Osteocyte (in vitro differentiated cells): ENCODE results near the gene IL10RB. TPM values are rescaled to one million over a fixed set of nuclear protein-coding genes. Genes with fewer than 3 reads are reported as not detected.
A peak's percentile ranks its signal among the peaks of the same experiment; 100 is the strongest.

ENCODE experiments used
- DNase-seq: peaks from one replicate; pipeline ENCODE4 v3.0.0; 2021; ENCODE audit warnings: mixed read lengths; ENCODE audit not compliant: unreplicated experiment; ENCODE audit errors: extremely low spot score
- H3K27ac Mint-ChIP-seq: one replicate; pipeline ENCODE4 v1.8.0; 2021; ENCODE audit warnings: mild to moderate bottlenecking, mixed read lengths; ENCODE audit not compliant: unreplicated experiment
- H3K27me3 Mint-ChIP-seq: one replicate; pipeline ENCODE4 v1.8.0; 2021; ENCODE audit warnings: mixed read lengths; ENCODE audit not compliant: unreplicated experiment
- H3K36me3 Mint-ChIP-seq: one replicate; pipeline ENCODE4 v1.8.0; 2021; ENCODE audit warnings: mixed read lengths; ENCODE audit not compliant: unreplicated experiment
- H3K4me1 Mint-ChIP-seq: one replicate; pipeline ENCODE4 v1.8.0; 2021; ENCODE audit warnings: mixed read lengths; ENCODE audit not compliant: unreplicated experiment
- H3K4me3 Mint-ChIP-seq: one replicate; pipeline ENCODE4 v1.8.0; 2021; ENCODE audit warnings: mild to moderate bottlenecking, moderate library complexity, mixed read lengths; ENCODE audit not compliant: unreplicated experiment
- H3K9me3 Mint-ChIP-seq: one replicate; pipeline ENCODE4 v1.8.0; 2021; ENCODE audit warnings: mixed read lengths; ENCODE audit not compliant: unreplicated experiment
- total RNA-seq: library from RNA; stranded (reverse); gene quantifications from 2 replicates; pipeline ENCODE4 v1.2.1, GENCODE V29; 2021
- TF ChIP-seq, protein P1 (sequence below): fragments of 200-600 bp; sonication (generic); IDR thresholded peaks from 2 replicates; pipeline ENCODE4 v1.5.0; 2021; ENCODE audit warnings: antibody characterized with exemption, mild to moderate bottlenecking, moderate library complexity

The IL10RB gene
- total RNA-seq, 1 donor from 2014 or later: 21.1 TPM

DNA sequence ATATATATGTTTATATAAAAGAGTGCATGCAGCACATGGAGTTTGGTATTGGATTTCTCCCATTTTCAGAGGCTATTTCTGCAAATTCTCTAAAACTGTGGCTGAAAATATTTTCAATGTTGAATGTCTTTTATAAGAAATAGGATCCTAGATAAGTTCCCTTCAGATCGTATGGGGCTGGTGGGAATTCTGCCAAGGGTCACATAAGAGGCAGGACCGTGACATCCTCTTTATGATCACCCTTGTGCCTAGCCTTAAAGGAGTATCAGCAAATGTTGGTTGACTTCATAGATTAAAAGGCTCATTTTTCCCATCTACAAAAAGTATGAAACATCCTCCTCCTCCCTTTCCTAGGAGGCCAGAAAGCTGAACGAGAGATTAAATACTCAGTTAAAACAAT lies 37.7 kb upstream of the IL10RB start:
- no peak for DNase-seq

DNA sequence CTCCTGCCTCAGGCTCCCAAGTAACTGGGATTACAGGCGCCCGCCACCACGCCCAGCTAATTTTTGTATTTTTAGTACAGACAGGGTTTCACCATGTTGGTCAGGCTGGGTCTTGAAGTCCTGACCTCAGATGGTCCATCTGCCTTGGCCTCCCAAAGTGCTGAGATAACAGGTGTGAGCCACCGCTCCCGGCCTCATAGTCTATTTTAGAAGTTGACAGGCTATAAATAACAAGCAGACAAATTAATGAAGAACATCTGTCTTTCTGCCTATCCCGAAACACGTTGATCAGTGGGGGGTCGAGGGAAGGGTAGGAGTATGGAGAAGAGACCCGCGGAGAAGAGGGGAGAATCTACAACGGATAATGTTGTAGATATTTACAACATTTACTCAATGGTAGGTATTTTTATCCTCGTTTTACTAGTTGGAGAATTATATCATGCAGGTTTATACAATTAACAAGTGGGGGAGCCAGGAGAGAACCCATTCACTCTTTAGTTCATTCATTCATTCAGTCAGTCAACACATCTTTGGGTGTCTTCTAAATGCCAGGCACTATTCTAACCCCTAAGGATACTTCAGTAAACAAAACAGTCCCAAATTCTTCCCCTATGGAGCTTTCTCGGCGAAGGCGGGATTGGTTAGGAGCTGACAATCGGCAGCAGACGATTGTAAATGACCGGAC lies 36.9 kb upstream of the IL10RB start:
- DNase-seq: no peak
- TF ChIP-seq, protein P1, sequence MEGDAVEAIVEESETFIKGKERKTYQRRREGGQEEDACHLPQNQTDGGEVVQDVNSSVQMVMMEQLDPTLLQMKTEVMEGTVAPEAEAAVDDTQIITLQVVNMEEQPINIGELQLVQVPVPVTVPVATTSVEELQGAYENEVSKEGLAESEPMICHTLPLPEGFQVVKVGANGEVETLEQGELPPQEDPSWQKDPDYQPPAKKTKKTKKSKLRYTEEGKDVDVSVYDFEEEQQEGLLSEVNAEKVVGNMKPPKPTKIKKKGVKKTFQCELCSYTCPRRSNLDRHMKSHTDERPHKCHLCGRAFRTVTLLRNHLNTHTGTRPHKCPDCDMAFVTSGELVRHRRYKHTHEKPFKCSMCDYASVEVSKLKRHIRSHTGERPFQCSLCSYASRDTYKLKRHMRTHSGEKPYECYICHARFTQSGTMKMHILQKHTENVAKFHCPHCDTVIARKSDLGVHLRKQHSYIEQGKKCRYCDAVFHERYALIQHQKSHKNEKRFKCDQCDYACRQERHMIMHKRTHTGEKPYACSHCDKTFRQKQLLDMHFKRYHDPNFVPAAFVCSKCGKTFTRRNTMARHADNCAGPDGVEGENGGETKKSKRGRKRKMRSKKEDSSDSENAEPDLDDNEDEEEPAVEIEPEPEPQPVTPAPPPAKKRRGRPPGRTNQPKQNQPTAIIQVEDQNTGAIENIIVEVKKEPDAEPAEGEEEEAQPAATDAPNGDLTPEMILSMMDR: no peak
- Mint-ChIP-seq H3K4me1 (peaks cover 48% of the 10 kb centered on the region), H3K9me3 (no peaks in the 10 kb centered on the region), H3K4me3 (peak overlapping the region; percentile 71), H3K36me3 (no peaks in the 10 kb centered on the region), H3K27me3 (no peaks in the 10 kb centered on the region), H3K27ac (peak overlapping the region; percentile 52)

More for the DNA sequence above, 37.7 kb upstream of the IL10RB start:
- Mint-ChIP-seq H3K4me3 (no peak overlapping the region), H3K27me3 (no peaks in the 10 kb centered on the region), H3K4me1 (peaks cover 45% of the 10 kb centered on the region), H3K9me3 (no peaks in the 10 kb centered on the region), H3K27ac (no peak overlapping the region), H3K36me3 (no peaks in the 10 kb centered on the region)
- TF ChIP-seq, protein P1: no peak

DNA sequence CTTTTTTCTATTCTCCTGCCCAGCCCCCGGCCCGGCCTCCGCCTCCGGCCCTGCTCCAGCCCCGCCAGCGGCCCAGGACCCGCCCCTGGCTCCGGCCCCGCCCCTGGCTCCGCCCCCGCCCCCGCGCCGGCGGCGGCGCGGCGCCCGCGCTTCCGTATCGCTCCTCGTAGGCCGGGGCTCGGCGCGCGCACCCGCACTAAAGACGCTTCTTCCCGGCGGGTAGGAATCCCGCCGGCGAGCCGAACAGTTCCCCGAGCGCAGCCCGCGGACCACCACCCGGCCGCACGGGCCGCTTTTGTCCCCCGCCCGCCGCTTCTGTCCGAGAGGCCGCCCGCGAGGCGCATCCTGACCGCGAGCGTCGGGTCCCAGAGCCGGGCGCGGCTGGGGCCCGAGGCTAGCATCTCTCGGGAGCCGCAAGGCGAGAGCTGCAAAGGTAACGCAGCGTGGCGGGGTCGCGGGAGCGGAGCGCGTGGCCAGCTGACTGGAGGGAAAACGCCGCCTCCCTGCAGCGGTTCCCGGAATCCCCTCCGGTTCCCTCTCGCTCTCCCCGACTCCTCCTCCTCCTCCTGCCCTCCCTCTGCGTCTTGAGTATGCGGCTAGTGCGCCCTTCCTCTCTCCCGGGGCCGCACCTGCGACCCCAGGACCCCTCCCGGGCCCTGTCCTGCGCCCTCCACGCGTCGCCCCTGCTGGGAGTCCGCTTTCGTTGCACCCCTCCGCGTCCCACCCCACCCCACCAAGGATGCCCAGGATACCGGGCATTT lies 36.2 kb upstream of the IL10RB start, which contains the start of gene IFNAR2:
Gene IFNAR2 (plus strand): TSS at position 155 of the 761 bp plus-strand sequence. CDS start 11,985 bp downstream, outside the sequence.
- no peaks in the 10 kb centered on the region for H3K36me3 Mint-ChIP-seq

DNA sequence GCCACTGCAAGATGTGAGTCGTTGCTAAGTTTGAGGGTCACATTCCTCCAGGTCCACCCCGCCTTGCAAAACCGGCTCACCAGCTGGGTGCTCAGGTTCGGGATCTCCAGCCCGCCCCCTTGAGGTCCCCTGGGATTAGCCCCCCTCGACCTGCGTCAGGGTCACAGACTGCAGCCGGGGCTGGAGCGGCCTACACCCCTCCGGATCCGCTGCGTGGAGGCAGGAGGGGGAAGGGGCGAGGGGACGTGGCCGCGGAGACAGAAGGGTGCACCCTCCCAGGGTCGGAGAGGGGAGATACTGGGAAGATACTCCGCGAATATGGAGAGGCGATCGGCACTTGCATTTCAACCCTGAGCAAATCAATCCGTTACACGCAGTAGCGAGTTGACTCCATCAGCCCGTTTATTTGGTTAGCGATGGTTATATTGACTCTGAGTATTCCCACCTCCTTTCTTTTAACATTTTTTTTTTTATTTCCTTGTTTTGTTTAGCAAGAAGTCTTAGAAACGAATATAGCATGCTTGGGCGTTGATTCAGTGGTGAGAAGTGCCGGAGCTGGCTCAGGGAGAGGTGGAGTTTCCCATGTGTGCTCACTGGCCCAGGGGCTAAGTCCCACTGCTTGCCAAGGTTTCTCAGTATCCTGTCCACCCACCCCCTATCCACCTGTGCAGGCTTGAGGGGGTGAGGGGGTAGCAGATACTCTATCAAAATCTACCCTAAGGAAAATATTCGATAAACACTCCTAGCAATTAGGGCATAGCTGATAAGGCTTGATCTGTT lies 35.4 kb upstream of the IL10RB start:
- TF ChIP-seq, protein P1: peak; percentile 11
- H3K9me3 Mint-ChIP-seq: no peaks in the 10 kb centered on the region
- peaks cover 48% of the 10 kb centered on the region for H3K4me1 Mint-ChIP-seq
- H3K27ac Mint-ChIP-seq: peak overlapping the region; percentile 75
- peak; percentile 85 for DNase-seq
- H3K27me3 Mint-ChIP-seq: no peaks in the 10 kb centered on the region
- no peaks in the 10 kb centered on the region for H3K36me3 Mint-ChIP-seq
- peak overlapping the region; percentile 85 for H3K4me3 Mint-ChIP-seq

More for the DNA sequence above, 36.2 kb upstream of the IL10RB start, which contains the start of gene IFNAR2:
- Mint-ChIP-seq H3K4me1 (peaks cover 48% of the 10 kb centered on the region), H3K27me3 (no peaks in the 10 kb centered on the region), H3K9me3 (no peaks in the 10 kb centered on the region), H3K4me3 (peak within 1 kb of the TSS; percentile 85), H3K27ac (peak within 1 kb of the TSS; percentile 75)
- peak; percentile 89 for DNase-seq
- TF ChIP-seq, protein P1: no peak
